Middle frontal gyrus (tissue), 1 donor: ENCODE measurements around the gene TSPAN8.
"Not testable (repeated sequence)": the region's sequence is repeated elsewhere in the genome, so short reads cannot be mapped to it uniquely, and the experiment has no call there.

Source experiments
- DNase-seq: peaks from one replicate; pipeline ENCODE4 v3.0.0-alpha.2; 2015; ENCODE audit warnings: low spot score; ENCODE audit errors: extremely low spot score

TSPAN8 gene

GRCh38 chr12:71164568-71165197 is 6.9 kb upstream of the TSPAN8 start:
- DNase-seq = no peak

DNA sequence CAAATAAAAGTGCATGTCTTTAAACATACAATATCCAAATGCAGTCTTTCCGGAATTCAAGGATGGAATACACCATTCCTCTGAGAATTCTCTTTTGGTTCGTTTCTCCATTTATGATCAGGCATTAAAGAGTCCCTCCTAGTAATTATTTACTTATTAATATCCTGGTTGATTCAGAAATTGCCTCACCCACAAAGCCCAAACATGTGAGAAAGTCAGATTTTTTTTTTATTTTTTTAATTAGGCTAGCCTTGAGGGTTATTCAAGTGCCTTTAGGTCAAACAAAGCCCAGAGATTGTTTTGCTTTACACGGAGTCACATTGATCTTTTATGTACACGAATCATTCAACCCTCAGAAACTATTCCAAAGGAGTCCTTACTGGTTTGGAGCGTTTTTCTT is 6.4 kb upstream of the TSPAN8 start:
- no peak for DNase-seq

DNA sequence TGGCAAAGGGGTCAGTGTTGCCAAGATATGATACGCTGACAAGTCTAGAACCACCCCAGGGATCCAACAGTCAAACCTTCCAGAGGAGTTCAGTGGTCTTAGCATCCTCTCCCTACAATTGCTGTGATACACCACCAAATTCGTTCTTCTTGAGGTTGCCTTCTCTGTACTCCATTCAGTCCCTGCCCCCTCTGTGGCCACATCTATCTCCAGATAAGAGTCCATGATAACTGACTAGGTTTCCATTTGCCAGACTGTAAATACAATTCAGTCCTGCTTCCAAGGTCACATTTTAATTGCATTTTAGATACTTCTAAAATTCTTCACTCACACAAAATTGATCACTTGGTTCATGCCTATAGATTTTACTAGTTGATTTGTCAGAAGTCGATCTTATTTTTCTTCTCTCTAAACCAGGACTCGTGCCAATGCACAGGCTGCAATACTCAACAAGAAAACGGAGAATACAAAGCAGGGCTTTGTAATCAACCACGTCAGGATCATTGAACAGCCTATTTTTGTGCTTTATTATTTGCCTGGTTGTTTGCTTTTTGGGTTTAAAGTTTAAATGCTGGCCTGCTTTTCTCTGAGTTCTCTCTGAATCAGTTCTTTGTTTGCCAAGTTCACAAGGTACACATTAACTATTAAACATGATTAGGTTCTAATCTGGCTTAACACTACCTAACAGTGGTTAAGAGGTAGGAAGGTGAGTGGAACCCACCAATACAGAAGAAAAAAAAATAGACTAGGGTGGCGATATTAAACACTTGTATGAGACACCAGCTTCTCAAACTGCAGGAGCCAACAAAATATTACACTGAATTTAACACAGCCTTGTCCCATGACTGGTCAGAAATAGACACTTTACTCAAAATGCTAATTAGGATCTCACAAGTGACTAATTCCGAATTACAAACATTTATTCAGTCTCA is 5.3 kb upstream of the TSPAN8 start:
- no peak for DNase-seq

DNA sequence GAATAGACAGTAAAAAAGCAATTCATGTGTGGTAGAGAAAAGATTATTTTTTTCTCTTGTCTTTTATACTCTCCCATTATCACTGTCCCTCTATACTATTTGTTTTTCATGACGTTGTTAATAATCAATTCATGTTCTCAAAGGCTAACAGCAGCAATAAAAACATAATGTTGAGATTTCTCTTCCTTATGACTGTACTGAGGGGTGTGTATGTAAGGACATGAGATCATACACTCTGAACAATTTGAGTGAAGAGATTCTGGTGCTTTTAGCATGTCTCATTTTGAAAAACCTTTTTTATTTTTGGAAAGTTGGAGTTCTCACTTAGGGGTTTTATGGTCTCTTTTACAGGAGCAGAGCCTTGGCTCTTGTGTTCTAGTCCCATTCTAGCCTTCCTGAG is 3.8 kb upstream of the TSPAN8 start:
- DNase-seq = no peak

DNA sequence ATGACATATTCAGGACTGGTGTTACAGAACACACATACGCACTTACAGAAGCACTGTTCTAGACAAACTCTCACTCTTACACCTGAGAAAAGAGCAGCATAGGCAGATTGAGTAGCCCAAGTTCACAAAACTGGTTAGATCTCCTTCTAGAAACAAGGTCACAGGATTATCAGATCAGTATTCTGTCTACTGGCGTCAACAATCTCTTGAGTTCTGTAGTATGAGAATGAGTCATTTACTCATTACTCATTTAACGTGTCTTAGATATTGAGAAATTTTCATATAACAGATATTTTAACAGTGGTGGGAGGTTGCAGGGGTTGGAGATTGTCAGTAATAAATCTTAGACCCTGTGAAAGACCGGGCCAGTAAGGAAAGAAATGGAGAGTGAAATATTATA is 2.8 kb upstream of the TSPAN8 start:
- DNase-seq = no peak

DNA sequence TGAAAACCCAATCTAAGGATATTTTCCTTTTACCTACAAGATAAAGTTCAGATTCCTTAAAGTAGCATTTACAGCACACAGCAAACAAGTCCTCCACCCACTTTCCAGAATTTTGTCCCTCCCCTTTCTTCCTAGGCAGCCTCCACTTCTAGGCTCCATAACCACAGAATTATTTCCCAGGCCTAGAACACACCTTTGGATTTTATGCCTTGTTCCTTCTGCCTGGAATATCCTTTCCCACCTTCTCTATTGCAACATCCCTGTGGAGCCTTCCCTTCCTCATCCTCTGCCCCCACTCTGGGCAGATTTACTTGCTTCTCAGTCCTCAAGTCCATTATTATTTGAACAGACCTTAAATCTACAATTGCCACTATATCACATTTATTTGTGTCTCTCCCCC is 2.1 kb upstream of the TSPAN8 start:
- DNase-seq = no peak

DNA sequence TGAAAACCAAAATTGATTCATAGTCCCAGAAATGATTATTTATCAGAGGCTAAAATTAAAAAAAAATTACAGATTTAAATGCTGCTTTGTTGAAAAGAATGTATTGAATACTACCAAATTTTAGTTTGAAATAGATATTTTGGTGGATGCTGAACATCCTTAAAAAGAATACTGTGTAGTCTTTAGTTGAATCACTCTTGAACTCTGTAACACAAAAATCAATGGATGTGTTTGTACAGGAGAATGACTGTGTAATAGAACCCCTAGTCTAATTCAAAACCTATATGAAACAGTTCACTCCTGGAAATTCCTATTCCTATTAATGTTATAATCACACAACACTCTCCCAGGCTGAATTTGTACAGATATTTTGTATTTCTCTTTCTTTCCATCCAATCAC is 1.5 kb upstream of the TSPAN8 start:
- no peak for DNase-seq

DNA sequence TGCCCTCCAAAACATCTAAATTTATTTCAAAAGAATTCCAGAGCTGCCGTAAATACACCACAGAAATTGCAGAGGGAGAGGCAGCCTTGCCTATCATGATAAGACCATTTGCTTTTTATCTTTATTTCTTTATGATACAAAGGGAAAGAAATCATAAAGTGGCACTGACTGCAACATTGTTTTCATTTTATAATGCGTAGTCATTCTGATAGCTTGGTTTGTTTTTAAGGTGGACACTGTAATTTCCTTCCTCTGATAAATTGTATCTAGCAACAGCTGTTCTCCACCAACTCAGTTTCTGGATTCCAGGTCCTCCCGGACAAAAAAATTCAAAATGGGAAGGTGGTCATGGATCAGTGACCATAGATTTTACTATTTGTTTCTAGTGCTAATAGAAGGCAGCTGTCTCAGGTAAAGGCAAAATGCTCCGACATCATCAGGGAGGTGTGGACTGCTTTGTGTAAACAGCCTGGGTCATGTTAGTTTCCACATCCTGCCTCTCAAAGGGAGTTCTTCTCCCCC is 623 bp upstream of the TSPAN8 start:
- no peak for DNase-seq

GRCh38 chr12:71155225-71155624 is 2.6 kb downstream of the TSPAN8 start:
- no peak for DNase-seq

DNA sequence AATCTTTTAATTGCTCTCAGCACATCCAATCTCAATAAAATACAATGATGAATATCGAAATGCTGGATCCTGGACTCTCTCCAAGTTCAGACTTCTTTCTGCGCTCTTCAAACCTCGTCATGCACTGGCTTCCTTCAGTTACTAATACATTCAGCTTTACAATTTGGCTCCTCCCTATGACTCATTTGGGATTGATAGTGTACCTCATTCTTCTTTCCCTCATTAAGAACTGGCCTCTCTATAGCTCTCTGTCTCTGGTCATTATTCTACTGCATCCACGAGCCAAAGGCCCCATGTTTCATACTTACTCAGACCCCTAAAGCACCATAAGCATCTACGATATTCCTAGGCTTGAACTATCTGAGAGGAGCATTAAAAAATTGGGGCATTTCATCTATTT is 4.9 kb downstream of the TSPAN8 start:
- no peak for DNase-seq

- not testable (repeated sequence) for DNase-seq
Observed at GRCh38 chr12:71150041-71150440, 7.8 kb downstream of the TSPAN8 start.

DNA sequence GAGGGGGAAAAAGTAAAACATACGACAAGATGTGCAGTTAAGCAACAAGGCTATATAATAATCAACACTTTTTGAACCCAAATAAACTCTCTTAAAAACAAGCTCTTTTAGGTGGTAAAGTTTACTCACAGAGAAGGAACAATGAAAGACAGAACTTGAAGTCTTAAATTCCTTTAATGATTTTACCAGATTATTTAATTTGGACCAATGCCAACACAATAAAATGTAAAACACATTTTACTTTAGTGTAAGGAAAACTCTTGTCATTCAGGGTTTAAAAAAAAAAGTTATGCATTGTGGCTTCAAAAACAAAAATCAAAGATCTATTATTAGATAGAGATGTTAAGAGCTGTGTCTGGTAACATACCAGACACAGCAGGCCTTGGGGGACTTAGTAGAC is 13.1 kb downstream of the TSPAN8 start:
- DNase-seq = no peak

DNA sequence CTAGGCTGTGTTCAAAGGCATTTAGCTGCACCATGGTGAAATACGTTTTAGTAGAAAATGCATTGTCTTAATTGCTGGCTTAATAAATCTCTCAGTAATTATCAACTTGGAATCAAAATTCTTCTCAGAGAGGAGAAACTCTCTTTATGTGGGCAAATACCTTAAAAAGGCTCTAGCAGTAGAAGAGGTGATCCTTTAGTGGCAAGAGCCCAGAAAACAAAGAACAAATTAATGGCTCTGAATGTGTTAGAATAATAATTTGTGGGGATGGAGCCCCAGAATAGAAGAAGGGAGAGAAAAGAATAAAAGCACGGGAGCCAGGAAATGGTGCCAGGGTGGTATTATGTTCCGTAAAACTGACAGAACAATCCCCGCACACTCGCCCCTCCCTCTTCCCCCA is 14.8 kb downstream of the TSPAN8 start:
- DNase-seq = no peak

DNA sequence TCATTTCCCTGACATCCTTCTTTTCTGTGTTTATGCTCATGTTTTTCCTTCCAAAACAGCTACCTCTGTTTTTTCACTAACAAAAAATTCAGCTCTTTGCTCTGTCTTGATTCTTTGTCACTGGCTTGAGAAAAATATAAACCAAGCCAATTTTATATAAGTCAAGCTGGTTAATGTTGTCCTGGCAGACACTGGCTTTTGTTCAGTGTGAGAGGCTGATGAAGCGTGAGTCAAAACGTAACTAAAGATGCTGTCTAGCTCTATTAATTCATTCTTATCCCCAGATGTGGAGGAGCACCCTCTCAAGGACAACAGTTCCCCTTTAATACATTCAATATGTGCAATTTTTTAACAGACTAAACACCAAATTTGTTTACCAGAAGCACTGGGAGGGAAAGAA is 15.8 kb downstream of the TSPAN8 start:
- no peak for DNase-seq

DNA sequence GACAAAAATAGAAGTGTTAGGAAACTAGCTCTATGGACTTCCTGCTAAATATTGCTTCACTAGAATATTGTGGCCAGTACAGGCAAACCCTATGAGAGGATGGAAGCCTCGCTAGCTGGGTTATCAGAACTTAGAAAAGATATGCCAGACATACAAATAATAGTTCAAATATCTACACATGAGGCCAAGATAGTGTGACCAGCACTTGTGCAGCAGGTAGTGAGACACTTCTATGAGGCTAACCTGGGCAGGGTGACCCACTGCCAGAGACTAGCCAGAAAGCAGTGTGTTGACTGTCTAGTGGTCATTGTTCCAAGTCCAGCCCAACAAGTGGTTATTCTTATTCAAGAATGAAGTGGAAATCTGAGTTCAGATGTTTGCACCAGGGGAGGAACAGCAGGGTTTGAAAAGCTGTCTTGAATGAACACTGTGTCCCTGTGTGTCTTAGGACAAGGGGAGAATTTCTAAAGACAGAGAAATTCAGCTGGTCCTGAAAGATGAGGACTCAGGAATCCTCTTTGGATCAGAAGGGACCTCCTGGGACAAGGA is 16.3 kb downstream of the TSPAN8 start:
- DNase-seq = no peak

GRCh38 chr12:71139153-71139735 is 18.6 kb downstream of the TSPAN8 start:
- DNase-seq = no peak

- no peak for DNase-seq
Observed at GRCh38 chr12:71138011-71138410, 19.8 kb downstream of the TSPAN8 start.

DNA sequence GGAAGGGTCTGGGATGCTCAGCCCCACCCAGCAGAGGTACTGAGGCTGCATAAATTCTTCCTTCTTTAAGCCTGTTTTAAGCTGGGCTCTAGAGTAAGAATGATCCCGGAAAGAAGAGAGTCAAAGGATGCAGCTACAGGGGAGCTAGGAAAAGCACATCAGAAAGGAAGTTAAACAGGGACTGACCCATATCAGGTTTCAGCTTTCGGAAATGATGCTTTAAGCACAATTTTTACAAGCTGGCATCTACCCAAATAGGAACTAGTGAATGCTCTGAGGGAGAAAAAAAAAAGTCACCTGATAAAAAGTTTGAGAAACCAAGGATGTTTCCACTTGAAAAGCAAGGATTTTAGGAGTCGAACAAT is 22.0 kb downstream of the TSPAN8 start:
- no peak for DNase-seq

DNA sequence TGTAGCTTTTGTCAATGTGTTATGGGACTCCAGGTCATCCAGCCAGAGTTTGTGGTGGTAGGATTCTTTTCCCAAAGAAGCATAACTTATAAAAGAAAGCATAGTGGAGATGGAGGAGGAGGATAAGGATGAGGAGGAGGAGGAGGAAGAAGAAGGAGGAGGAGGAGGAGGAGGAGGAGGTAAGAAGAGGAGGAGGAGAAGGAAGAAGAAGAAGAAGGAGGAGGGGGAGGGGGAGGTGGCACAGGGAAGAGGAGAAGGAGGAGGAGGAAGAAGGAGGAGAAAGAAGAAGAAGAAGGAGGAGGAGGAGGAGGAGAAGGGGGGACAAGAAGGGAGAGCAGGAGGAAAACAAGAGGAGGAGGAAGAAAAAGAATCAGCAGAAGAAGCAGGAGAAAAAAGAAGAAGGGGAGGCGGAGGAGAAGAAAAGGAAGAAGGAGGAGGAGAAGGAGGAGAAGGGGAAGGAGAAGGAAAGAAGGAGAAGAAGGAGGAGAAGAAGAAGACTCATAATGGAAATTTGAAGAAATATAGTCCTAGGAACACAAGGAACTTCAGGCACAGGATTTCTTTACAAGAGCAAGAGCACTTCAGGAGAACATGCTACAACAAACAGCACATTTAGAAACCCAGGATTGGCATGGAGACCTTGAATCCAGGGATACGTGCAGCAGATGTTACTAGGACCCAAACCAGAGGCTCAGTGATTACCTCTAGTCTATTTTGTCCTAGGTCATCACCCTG is 22.6 kb downstream of the TSPAN8 start:
- no peak for DNase-seq

DNA sequence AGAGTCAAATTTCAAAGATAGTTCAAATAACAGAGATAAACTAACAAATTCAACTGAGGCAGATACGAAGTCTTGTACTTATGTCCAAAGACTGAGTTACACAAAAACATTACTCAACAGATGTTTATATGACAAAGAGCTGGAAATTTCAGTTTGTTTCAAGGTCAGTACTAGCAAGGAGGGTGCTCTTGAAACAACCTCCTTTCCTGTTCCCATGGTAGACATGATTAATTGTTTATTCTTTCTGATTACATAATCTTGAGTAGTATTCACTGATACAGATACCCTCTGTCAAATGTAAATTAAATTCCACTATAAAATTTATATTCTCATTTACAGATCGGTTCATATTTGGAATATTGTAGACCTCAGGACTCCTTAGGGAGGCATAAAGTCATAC is 23.4 kb downstream of the TSPAN8 start:
- no peak for DNase-seq

DNA sequence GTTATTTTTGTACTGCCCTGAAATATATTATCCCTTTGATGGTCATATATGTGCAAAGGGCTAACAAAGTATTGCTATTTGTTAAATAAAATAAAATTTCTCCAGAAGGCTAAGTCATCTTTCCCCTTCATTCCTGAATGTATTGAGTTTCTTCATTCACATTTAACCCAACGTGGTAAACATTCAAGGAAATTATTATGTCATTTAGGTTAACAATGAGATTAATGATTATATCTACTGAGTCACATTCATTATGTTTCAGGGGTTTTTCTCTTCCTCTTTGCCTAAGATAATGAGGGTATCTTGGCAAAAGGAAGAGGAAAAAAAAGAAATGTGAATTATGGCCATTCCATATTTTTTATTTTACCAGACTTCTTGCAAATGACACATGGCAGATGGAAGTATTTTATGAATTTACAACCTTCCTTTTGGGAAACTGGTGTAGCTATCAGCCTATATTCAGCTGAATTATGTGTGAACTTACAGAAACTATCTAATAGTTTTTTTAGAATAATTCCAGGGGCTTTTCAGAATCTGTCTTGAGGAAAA is 27.2 kb downstream of the TSPAN8 start:
- no peak for DNase-seq
